Ascending aorta (tissue), 2 donors: ENCODE measurements around the gene EXD2. TPM values are rescaled to one million over a fixed set of nuclear protein-coding genes. Genes with fewer than 3 reads are reported as not detected.
A peak's percentile ranks its signal among the peaks of the same experiment; 100 is the strongest.

Experiments
- DNase-seq, 2 donors: peaks; one replicate each; pipeline ENCODE4 v3.0.0-alpha.2; 2019; ENCODE audit warnings: low spot score in 2 of 2
- H3K27ac ChIP-seq, 2 donors: fragments of 200-600 bp; sonication (generic); one replicate each; pipeline ENCODE4 v1.5.1; 2016 to 2017; ENCODE audit warnings: mild to moderate bottlenecking in 1 of 2
- H3K27me3 ChIP-seq: fragments of 200-600 bp; sonication (generic); one replicate; pipeline ENCODE4 v1.5.1; 2017
- H3K36me3 ChIP-seq, 2 donors: fragments of 200-600 bp; sonication (generic); one replicate each; pipeline ENCODE4 v1.5.1; 2016
- H3K4me1 ChIP-seq, 2 donors: fragments of 200-600 bp; sonication (generic); one replicate each; pipeline ENCODE4 v1.5.1; 2016 to 2017; ENCODE audit warnings: mild to moderate bottlenecking in 1 of 2
- H3K4me3 ChIP-seq, 2 donors: fragments of 200-600 bp; sonication (generic); one replicate each; pipeline ENCODE4 v1.5.1; 2016 to 2017; ENCODE audit warnings: mild to moderate bottlenecking in 1 of 2
- H3K9me3 ChIP-seq, 2 donors: fragments of 200-600 bp; sonication (generic); one replicate each; pipeline ENCODE4 v1.5.1; 2016
- intact Hi-C: fragments of 100-400 bp; cut with DNase I; formaldehyde crosslinking; loops from one replicate; pipeline ENCODE4 v1.15.1; 2023
- total RNA-seq: library from RNA; depleted of rRNA; stranded (reverse); fragments of >200 nt; gene quantifications from one replicate; pipeline ENCODE4 v1.1.0, GENCODE V29; 2016
- TF ChIP-seq, protein P1 (sequence below), 3 experiments: fragments of 200-600 bp in 2 of 3; fragments of 450-650 bp in 1 of 3; sonication (generic) in 2 of 3; IDR thresholded peaks; one replicate each; pipeline ENCODE4 v1.5.1; 2016 to 2019; ENCODE audit warnings: antibody characterized with exemption in 3 of 3, mild to moderate bottlenecking in 1 of 3, moderate library complexity in 1 of 3

Gene EXD2
- total RNA-seq, 1 donor from 2014 or later: 17.2 TPM

DNA sequence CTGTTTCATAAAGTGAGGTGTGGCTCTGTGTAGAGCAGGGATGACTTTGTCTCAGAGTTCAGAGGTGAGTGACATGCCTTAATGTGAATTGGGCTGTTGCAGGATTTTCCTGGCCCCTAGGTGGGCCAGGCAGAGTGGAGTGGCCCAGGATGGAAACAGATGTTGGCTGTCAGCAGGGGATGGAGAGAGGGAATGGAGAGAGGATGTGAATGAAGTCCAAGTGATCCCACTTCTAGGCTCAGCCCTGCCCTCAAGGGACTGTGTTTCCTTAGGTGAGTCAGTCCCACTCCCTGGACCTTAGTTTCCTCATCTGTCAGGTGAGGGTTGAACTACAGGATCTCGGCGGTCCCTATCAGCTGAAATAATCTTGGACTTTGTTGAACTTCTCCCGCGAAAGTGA, 76.2 kb downstream of the EXD2 start:
- Histone ChIP-seq H3K4me1 (peaks cover 0 to 12% of the 10 kb centered on the region in 2 donors), H3K9me3 (no peaks in the 10 kb centered on the region), H3K27ac (no peak overlapping the region), H3K4me3 (no peak overlapping the region), H3K27me3 (no peaks in the 10 kb centered on the region), H3K36me3 (no peaks in the 10 kb centered on the region)
- no peak for DNase-seq
- intact Hi-C loops: no loop called here
- TF ChIP-seq, protein P1, sequence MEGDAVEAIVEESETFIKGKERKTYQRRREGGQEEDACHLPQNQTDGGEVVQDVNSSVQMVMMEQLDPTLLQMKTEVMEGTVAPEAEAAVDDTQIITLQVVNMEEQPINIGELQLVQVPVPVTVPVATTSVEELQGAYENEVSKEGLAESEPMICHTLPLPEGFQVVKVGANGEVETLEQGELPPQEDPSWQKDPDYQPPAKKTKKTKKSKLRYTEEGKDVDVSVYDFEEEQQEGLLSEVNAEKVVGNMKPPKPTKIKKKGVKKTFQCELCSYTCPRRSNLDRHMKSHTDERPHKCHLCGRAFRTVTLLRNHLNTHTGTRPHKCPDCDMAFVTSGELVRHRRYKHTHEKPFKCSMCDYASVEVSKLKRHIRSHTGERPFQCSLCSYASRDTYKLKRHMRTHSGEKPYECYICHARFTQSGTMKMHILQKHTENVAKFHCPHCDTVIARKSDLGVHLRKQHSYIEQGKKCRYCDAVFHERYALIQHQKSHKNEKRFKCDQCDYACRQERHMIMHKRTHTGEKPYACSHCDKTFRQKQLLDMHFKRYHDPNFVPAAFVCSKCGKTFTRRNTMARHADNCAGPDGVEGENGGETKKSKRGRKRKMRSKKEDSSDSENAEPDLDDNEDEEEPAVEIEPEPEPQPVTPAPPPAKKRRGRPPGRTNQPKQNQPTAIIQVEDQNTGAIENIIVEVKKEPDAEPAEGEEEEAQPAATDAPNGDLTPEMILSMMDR (IDR thresholded peaks at IDR 0.05): no peak

DNA sequence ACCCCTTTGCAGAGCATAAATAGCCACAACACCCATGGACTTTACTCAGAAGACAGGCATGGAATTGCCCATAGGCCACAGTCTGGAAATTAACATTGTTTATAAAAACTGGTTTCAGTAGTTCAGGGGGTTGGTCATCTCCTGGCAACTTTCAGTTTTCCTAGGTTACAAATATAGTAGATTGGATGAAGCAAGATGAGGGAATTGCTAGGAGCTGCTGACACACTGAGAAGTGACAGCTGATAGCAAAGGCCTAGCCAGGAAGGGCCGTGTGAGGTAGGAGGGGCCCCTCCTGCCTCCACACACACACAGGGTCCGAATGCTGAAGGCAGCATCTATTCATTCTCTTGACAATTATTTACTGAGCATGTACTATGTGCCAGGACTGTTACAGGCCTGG, 76.9 kb downstream of the EXD2 start:
- no peaks in the 10 kb centered on the region for H3K27me3 ChIP-seq
- no peaks in the 10 kb centered on the region for H3K9me3 ChIP-seq
- intact Hi-C loops: no loop called here
- peaks cover 0 to 5% of the 10 kb centered on the region in 2 donors for H3K4me1 ChIP-seq
- H3K4me3 ChIP-seq: no peak overlapping the region
- H3K27ac ChIP-seq: peak overlapping the region; percentile 38 to 56
- DNase-seq: no peak
- TF ChIP-seq, protein P1 (IDR thresholded peaks at IDR 0.05): no peak
- no peaks in the 10 kb centered on the region for H3K36me3 ChIP-seq

DNA sequence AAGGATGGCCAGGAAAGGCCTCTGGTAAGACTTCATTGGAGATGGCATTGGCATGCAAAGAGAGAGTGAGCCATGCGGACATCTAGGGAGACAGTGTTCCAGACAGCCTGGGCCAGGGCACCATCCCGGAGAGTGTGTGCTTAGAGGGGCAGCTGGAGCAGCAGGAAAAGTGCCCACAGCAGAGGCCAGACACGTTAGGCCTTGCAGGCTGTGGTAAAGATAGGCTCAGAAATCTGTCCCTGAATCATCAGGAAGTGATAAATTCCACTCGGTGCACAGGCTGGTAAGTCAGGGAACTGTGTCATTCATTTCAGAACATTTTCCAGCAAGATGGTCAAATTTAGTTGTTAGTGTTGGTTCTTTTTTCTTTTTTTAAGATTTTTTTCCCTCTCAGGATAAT, 77.5 kb downstream of the EXD2 start:
- no peak overlapping the region for H3K4me3 ChIP-seq
- H3K36me3 ChIP-seq: no peaks in the 10 kb centered on the region
- TF ChIP-seq, protein P1 (IDR thresholded peaks at IDR 0.05): no peak
- H3K27ac ChIP-seq: peak overlapping the region; percentile 38 to 56
- H3K9me3 ChIP-seq: no peaks in the 10 kb centered on the region
- intact Hi-C loops: no loop called here
- no peaks in the 10 kb centered on the region for H3K27me3 ChIP-seq
- DNase-seq: no peak
- peaks cover 0 to 2% of the 10 kb centered on the region in 2 donors for H3K4me1 ChIP-seq

DNA sequence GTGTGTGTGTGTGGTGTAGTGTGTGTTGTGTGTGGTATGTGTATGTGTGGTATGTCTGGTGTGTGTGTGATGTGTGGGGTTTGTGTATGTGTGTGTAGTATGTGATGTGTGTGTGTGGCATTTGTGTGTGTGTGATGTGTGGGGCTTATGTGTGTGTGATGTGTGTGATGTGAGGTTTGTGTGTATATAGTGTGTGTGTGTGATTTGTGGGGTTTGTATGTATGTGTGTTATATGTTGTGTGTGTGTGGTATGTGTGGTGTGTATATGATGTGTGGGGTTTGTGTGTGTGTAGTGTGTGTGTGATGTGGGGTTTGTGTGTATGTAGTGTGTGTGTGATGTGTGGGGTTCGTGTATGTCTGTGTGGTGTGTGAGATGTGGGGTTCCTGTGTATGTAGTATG, 78.1 kb downstream of the EXD2 start:
- intact Hi-C loops: no loop called here
- no peaks in the 10 kb centered on the region for H3K36me3 ChIP-seq
- no peak for DNase-seq
- H3K27ac ChIP-seq: no peak overlapping the region
- no peaks in the 10 kb centered on the region for H3K4me1 ChIP-seq
- TF ChIP-seq, protein P1 (IDR thresholded peaks at IDR 0.05): no peak
- H3K27me3 ChIP-seq: no peaks in the 10 kb centered on the region
- no peaks in the 10 kb centered on the region for H3K9me3 ChIP-seq
- no peak overlapping the region for H3K4me3 ChIP-seq

DNA sequence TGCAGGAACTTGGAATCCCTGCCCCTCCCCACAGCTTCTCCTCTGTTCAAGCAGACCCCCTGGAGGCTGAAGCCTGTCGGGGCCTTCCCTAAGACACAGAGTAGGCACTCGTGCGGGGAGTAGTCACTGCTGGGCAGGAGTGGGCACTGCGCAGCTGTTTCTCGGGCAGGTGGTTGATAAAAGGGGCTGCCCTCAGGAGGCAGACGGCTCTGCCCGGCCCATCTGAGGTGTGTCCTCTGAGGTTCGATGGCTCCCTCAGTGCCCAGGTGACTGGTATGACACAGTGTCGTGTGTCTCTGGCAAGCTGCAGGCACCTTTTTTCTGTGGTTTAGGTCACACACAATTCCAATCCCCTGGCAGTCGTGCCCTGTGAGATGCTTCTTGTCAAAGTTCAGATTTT, 78.8 kb downstream of the EXD2 start:
- Histone ChIP-seq H3K36me3 (no peaks in the 10 kb centered on the region), H3K4me1 (no peaks in the 10 kb centered on the region), H3K9me3 (no peaks in the 10 kb centered on the region), H3K4me3 (no peak overlapping the region), H3K27ac (no peak overlapping the region), H3K27me3 (no peaks in the 10 kb centered on the region)
- intact Hi-C loops: no loop called here
- no peak for DNase-seq
- TF ChIP-seq, protein P1 (IDR thresholded peaks at IDR 0.05): no peak
